Measurements from ENCODE around the gene USP47. TPM values are rescaled to one million over a fixed set of nuclear protein-coding genes. Genes with fewer than 3 reads are reported as not detected.

Gene USP47
- total and polyA plus RNA-seq, 5 experiments from 2014 or later = 38.2 to 77.0 (median 54.3) TPM

- DNase-seq (peak in 4 of 10 donors; percentile 6 to 23 (median 10)), ATAC-seq (peak; percentile 64 to 76)
- peaks cover 42 to 85% (median 67%) of the 10 kb centered on the region in 5 donors for H3K27me3 Mint-ChIP-seq
- H3K36me3 Mint-ChIP-seq = no peaks in the 10 kb centered on the region
- POLR2A ChIA-PET = interaction anchor here (0.9 to 3.7 kb wide), 2 partner anchors 10 to 12 kb away, joined by 3 to 15 read pairs; no protein-coding TSS in a partner anchor
- H3K27ac Mint-ChIP-seq = peak within 1 kb of the TSS in 3 of 10 donors; percentile 36 to 75 (median 50)
- peaks cover 8 to 25% (median 17%) of the 10 kb centered on the region in 4 donors for H3K4me1 Mint-ChIP-seq
- no peaks in the 10 kb centered on the region for H3K9me3 Mint-ChIP-seq
- H3K4me3 Mint-ChIP-seq = peak within 1 kb of the TSS; percentile 65 to 85 (median 77)
Observed at GRCh38 chr11:12007769-12008737, 166.3 kb downstream of the USP47 start, which contains the start of gene DKK3. Gene DKK3 (minus strand): TSS chr11:12008626. CDS start chr11:12008582, 44 bp downstream.

Other genes with a start within 250 kb of the USP47 start
- not detected for gene GALNT18, start 220.0 kb upstream of the USP47 start, total RNA-seq
- gene GALNT18, start 220.0 kb upstream of the USP47 start, polyA plus RNA-seq = not detected
- 10 to 100 TPM in 1 of 2 experiments, 1 to 10 TPM in 1; 8.6 to 10.3 TPM for gene DKK3, start 166.7 kb downstream of the USP47 start, total RNA-seq
- gene DKK3, start 166.7 kb downstream of the USP47 start, polyA plus RNA-seq = 10 to 100 TPM in 1 of 3 donors, 1 to 10 TPM in 2; 2.3 to 10.8 (median 8.4) TPM

Measured in naive thymus-derived CD8-positive, alpha-beta T cell (primary cell).